GM19397 (cell line): ENCODE results near the gene RPL32.
"Not testable (repeated sequence)": the region's sequence is repeated elsewhere in the genome, so short reads cannot be mapped to it uniquely, and the experiment has no call there.

Experiments used
- ATAC-seq: cut with Tn5 transposase; IDR thresholded peaks from one replicate; pipeline ENCODE4 v1.9.1; 2021; ENCODE audit warnings: mild to moderate bottlenecking, moderate library complexity; ENCODE audit not compliant: unreplicated experiment

RPL32 gene

DNA sequence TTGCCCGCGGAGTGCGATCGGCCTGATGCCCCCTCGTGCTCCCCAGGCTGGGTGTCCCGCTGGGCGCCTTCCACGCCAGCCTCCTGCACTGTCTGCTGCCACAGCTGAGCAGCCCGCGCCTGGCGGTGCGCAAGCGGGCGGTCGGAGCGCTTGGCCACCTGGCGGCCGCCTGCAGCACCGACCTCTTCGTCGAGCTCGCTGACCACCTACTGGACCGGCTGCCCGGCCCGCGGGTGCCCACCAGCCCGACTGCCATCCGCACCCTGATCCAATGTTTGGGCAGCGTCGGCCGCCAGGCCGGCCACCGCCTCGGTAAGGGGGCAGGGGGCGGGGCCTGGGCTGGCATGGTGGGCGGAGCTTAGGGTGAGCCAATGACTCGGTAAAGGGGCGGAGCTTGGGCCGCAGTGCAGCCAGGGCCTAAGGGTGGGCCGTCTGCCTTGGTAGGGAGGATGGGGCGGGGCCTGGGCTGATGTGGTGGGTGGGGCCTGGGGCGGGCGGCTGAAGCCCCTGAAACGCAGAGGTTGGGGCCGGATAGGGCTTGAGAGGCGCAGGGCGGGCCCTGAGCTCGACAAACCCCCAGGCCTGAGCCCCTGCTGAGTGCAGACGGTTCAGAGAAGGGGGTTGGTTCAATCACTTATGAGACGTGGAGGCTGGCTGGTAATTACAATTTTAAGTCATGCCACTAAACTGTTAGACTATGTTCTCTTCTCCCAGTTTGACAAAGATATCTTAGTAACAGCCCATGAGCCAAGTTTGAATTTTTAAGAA, 31.2 kb downstream of the RPL32 start:
- ATAC-seq, result peak; percentile 98

DNA sequence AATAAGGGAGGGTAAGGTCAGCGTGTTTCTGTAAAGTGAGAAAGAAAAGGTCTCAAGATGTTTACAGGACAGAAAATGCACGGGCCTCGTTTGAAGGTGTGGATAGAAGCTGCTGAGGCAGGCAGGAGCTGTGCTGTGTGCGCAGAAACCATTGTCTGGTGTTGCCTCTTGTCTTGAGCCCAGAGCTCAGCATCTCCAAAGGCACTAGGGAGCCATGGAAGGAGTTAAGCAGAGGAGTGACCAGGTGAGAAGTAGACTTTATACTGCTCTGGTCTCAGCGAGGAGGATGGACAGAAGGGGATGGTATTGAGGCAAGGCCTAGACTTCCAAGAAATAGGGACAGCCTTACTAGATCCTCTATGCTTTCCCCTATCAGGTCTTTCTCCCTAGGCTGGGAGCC, 31.9 kb downstream of the RPL32 start:
- ATAC-seq, result no peak

DNA sequence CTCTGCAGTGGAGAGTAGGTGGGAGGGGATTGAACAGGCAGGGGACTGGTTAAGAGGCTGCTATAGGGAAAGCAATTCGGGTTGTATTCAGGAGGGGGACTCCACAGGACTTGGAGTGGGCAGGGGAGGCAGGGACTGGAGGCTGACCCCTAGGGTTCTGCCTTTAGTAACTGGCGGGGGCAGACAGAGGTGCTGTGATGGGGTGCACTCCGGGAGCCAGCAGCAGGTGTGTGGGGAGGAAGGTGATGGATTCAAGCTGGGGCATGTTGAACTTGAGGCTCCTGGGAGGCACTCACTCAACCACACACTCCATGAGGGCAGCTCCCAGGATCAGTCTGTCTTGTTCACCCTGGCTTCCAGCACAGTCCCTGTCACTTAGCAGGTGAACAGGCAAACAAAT, 32.4 kb downstream of the RPL32 start:
- no peak for ATAC-seq

DNA sequence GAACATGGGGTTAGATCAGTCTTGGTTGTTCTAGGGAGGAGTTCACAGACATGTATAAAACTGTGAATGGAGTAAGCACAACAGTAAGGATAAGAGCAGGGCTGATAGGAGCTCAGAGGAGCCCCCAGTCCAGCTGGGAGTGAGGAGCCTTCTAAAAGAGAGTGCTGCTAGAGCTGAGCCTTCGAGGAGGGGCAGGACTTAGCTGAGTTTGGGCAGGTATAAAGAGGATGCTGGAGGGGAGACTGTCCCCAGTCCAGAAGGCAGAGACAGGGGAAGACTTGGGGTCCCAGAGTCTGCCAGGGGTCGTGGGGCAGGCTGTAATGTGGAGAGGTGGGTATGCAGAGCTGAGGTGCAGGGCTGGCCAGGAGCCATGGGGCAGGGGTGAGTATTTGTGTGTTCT, 32.8 kb downstream of the RPL32 start:
- no peak for ATAC-seq

DNA sequence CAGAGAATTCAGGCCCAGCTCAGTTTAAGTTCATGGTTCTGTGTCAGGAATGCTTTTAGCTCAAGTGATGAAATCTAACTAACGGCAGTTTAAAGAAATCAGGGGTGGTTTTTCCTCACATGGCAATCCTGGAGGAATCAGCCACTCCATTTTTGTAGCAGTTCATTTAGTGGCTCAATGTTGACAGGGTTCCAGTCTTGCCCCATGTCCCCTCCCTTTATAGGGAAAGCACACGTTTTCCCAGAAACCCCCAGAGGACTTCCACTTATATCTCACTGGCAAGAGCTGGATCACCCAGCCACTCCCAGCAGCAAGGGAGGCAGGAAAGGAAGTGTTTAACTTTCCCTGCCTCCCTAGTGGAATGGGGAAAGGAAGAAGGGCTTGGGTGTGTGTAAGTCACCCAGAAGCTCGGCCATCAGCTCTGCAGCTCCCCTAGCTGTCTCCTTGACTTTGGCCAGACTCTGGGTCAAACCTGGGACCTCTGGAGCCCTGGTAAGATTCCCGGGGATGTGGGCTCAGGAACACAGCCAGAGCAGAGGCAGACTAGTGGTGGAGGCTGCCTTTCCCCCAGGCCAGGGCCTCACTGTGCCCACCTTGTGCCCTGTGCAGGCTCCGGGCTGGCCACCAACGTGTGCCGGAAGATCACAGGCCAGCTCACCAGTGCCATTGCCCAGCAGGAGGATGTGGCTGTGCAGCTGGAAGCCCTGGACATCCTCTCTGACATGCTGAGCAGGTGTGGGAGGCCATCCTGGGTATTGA, 33.6 kb downstream of the RPL32 start:
- ATAC-seq, result no peak

DNA sequence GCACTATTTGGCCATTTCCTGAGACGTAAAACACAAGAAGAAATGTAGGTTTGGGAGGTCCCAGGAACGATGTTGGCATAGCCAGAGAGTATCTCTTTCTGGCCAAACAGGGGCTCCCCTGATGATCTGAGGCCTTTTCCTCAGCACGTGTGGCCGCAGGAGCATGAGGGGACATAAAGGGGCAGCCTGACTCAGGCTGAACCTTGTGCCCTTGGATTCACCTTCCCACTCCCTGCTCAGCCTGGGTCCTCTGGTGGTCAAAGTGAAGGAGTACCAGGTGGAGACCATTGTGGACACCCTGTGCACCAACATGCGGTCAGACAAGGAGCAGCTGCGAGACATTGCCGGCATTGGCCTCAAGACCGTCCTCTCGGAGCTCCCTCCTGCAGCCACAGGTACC, 34.3 kb downstream of the RPL32 start:
- no peak for ATAC-seq

DNA sequence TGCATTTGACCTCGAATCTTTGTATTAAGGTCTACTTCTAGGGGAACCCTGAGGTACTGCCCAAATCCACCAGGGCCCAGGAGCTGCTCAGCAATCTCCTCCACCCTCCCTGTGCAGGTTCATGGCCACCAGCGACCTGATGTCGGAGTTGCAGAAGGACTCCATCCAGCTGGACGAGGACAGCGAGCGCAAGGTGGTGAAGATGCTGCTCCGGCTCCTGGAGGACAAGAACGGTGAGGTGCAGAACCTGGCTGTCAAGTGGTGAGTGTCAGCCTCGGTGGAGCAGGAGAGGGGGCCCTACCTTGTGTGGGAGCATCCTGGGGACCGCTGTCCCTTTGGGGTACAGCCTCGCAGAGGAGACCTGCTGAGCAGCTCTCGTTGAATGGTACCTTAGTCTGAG, 38.0 kb downstream of the RPL32 start:
- ATAC-seq, result no peak

DNA sequence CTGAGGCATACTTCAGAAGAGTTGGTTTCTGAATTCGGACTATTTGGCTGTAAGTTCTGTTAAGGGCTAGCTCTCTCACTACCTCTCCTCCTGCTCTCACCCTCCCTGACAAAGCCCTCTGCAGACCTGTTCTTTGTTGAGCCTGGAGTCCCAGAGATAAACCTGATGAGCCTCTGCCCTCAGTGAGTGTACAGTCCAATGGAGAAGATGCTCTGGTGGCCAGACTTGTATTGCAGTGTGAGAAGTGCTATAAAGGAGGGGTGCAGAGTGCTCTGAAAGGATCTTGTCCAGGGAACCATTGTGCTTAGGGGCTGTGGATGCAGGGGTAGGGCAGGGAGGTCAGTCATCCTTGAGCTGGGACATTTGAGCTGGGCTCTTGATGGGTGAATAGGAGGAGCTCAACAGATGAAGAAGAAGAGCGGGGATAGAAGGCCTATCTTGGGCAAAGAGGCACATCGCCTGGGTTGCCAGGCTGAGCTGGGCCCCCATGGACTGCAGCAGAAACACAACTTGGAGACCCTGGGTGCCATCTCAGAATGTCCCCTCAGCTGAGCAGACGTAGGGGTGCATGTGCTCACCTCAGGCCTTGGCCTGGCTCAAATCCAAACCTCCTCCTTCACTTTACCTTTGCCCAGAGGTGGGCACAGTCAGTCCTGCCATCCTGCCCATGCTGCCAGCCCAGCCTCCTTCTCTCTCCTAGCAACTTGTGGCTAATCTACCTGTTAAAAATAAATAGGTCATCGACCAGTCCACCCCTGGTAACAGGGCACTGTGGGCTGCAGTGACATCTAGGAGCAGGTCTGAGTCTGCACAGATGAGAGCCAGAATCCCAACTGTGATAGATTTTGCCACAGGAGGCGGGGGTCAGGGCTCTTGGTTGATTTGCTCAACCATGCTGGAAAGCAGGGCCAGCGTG, 41.6 kb downstream of the RPL32 start:
- no peak for ATAC-seq

DNA sequence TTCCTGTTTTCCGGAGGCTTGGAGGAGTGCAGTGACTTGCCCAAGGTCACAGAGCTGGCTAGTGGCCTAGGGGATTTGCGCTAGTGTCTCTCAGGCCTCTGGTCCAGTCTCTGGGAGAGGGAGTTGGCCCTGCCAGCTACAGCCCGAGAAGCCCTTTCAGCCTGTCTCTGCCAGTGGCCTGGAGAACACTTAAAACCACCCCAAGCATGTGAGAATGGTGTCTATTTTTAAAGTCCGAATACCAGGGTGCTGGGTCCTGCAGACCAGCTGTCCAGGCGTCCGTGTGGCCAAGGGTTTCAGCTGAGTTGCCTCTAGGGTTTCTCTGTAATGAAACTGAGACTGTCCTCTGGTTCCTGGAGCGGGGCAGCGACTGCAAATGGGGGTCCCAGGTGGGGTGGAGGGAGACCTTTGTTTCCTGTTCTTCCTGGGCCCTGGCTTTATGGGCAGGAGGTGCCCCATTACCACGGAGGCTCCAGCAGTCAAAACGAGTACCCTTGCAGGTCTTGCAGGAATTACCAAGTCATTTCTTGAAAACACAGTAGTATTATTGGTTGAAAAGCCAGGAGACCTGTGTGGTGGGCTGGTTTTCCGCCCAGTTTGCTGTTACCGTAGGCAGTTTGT, 42.7 kb downstream of the RPL32 start:
- no peak for ATAC-seq

DNA sequence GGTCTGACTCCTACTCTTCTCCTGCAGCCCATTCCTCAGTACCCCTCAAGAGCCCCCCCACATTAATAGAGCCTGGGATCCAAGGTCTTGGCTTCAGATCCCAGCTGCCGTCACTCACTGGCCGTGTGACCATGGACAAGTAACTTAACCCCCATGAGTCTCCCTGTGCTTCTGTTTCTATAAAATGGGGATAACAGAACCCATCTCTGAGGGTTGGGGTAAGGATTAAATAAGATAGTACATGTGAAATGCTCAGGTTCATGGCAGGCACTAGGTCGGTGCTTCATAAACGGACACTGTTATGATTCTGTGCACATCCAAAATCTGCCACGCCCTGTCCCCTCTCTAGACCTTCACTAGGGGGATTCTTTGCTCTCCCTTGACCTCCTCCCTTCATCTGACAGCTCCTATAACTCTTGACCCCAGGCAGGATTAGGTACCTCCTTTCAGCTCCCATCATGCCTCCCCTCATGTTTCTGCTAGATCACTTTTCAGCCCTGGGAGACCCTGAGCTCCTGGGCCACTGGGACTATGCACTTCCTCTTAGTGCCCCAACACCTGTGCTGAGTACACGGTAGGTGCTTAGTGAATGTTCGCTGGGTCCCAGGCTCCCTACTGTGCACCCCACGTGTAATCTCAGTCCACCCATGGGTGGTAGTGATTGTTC, 43.3 kb downstream of the RPL32 start:
- no peak for ATAC-seq

DNA sequence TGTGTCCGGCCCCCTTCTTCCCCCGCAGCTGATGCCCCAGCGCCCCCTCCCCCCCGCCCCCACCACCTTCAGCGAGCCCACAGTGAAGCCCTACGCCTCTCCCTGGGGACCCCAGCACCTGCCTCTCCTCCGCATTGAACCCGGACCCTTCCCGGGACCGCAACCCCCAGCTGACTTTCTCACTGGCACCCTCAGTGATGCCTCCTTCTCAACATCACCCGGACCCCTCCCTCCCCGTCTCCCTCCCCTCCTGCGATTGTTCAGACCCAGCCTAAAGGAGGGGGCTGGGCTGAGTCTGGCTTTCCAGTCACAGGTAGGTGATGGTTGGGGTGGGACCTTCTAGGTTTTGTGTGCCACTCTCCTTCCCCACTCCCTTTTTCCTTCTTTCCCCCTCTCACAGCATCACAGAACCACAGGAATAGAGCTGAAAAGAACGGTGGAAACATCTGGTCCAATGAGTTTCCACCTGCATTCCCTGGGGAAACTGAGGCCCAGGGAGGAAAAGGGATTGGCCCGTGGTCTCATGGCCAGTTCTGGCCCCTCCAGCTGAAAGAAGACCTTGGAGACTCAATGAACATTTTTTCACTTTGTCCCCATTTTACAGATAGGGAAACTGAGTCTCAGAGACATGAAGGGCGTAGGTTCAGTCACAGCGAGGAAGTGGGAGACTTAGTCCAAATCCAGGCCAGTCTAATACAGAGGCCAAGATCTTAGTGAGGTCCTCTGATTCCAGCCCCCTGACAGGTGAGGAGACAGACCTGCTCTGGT, 44.1 kb downstream of the RPL32 start:
- no peak for ATAC-seq

DNA sequence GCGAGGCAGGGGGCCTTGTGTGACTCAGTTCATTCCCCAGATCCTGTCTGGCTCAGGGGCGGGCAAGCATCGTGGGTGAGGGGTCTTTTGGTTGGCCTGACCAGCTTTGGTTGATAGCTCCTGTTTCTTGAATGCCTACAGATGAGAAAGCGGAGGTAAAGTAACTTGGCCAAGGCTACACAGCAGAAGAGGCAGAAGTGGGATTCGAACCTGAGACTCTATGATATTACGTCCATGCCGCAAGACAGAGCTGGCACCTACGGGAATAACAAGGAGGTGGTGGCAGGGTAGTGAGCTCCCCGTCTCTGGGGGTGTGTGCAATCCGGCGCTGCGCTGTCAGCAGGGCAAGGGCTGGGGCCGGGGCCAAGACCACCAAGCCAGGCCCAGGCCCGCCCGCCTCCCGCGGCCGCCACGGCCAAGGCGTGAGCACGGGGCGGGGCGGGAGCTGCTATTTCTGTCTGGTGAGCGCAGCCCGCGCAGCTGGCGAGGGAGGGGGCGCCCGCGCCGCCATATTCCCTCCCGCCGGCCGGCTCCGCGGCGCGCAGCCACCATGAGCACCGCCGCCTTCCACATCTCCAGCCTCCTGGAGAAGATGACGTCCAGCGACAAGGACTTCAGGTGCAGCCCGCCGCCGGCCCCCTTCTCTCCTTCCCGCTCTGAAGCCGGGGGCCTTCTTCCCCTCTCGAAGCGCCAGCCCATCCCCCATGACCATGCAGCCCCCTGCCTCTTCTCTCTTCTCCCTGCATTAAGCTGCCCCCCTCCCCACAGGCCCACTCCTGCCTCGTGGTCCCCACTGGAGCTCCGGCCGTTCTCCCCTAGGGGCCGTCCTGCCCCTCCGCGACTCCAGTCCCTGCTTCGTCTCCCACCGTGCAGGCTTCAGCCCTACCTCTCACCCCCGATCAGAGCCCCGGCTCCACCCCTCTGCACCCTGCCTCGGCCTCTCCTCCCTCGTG, 44.9 kb downstream of the RPL32 start, which contains the start of gene CAND2:
CAND2 (plus strand) TSS at position 510 of the 953 bp plus-strand sequence; CDS start at position 551, 41 bp downstream.
- ATAC-seq, result no peak

DNA sequence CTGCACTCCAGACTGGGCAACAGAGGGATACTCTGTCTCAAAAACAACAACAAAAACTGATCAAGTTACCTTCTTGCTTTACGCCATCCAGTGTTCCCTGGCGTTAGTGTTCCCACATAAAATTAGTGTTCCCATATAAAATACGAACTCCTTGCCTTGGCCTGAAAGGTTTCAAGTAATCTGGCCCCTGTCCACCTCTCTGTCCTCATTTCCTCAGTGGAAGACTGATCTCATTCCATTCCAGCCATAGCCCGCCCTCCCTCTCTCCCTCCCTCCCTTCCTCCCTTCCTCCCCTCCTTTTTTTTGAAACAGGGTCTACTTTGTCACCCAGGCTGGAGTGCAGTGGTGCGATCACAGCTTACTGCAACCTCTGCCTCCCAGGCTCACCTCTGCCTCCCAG, 47.7 kb downstream of the RPL32 start:
- ATAC-seq, result no peak

DNA sequence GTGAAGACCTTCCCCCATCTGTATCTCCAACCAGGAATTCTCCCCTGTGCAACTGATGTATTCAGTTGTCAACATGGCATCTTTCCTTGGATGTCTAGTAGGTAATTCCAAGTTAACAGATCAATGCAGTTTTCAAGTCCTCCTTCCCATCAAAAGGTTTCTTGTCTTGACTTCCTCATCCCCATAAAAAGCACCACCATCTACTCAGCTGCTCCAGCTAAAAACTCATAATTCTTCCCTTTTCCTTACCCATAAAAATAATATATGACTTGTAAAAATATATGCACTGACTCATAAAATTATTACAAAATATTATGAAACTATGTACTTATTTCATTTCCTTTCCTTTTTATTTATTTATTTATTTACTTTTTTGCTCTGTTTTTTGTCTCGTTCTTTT, 49.9 kb downstream of the RPL32 start:
- no peak for ATAC-seq

DNA sequence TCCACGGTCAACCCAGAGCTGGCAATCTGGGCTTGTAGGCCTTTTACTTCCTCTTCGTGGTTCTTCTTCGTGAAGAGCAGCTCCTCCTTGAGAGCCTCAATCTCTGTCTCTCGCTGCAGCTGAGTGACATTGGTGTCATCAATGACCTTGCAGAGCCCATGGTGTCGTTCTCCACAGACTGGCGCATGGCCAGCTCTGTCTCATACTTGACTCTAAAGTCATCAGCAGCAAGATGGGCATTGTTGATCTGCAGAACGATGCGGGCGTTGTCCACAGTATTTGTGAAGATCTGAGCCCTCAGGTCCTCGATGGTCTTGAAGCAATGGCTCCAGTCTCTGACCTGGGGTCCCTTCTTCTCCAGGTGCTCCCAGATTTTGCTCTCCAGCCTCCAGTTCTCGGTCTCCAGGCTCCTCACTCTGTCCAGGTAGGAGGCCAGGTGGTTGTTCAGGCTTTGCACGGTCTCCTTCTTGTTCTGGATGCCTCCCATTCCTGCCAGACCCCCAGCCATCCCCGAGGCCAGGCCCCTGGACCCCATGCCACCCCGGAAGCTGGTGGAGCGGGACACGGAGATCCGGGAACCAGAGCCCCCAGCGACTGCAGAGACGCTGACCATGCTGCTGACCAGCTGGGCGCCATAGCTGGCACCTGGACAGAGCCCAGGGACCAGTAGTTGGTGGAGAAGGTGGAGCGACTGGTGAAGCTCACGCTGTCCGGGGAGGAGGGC, 53.2 kb downstream of the RPL32 start:
- not testable (repeated sequence) for ATAC-seq

DNA sequence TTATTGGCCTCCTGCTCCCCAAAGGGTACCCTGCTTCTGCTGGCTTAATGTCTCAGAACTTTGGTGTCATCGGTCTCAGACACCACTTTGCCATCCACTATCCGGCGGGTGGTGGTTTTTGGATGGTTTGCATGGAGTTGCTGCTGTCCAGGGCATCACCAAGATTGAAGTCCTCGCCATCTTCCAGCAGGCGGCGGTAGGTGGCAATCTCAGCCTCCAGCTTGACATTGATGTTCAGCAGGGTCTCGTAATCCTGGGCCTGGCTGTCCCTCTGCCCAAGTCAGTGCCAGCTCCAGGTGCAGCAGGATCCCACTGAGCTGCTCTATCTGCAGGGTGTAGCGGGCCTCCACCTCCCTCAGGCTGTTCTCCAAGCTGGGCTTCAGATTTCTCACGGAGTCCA, 54.0 kb downstream of the RPL32 start:
- not testable (repeated sequence) for ATAC-seq

DNA sequence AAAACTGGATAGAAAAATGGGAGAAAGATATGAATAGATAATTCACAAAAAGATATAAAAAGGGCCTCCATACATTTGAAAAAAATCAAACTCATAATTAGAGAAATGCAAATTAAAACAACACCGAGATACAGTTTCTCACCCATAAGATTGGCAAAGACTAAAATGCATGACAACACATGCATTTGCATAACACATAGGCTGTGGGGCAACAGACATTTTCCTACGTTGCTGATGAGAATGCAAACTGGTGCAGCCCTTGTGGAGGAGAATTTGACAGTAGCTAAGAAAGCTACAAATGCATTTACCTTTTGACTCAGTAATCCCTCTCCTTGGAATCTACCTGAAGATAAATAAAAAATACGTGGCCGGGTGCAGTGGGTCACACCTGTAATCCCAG, 56.3 kb downstream of the RPL32 start:
- no peak for ATAC-seq
